Measurements from ENCODE around the gene PPFIBP1.

Gene PPFIBP1

GRCh38 chr12:27673101-27673718, 149.2 kb downstream of the PPFIBP1 start:
- DNase-seq: no peak

- DNase-seq: no peak
Measured at GRCh38 chr12:27674989-27675388, 151.0 kb downstream of the PPFIBP1 start.

- DNase-seq: no peak
Measured at GRCh38 chr12:27680619-27681018, 156.6 kb downstream of the PPFIBP1 start.

- DNase-seq: no peak
Measured at GRCh38 chr12:27682534-27682933, 158.5 kb downstream of the PPFIBP1 start.

GRCh38 chr12:27685274-27685673, 161.3 kb downstream of the PPFIBP1 start:
- DNase-seq: no peak

GRCh38 chr12:27686147-27686546, 162.1 kb downstream of the PPFIBP1 start:
- DNase-seq: no peak

GRCh38 chr12:27688671-27689070, 164.7 kb downstream of the PPFIBP1 start:
- no peak for DNase-seq

GRCh38 chr12:27689558-27690180, 165.7 kb downstream of the PPFIBP1 start:
- no peak for DNase-seq

- no peak for DNase-seq
Measured at GRCh38 chr12:27693403-27693802, 169.4 kb downstream of the PPFIBP1 start.

GRCh38 chr12:27695556-27696292, 171.7 kb downstream of the PPFIBP1 start:
- no peak for DNase-seq

GRCh38 chr12:27696293-27696652, 172.3 kb downstream of the PPFIBP1 start, which contains the start of gene REP15:
Gene REP15 (plus strand): TSS chr12:27696447. CDS start chr12:27696563, 116 bp downstream.
- no peak for DNase-seq

- no peak for DNase-seq
Measured at GRCh38 chr12:27696864-27697564, 173.0 kb downstream of the PPFIBP1 start.

- DNase-seq: peak; percentile 69 to 82
Measured at GRCh38 chr12:27703720-27704452, 179.9 kb downstream of the PPFIBP1 start.

- DNase-seq: no peak
Measured at GRCh38 chr12:27705263-27705662, 181.3 kb downstream of the PPFIBP1 start.

- DNase-seq: no peak
Measured at GRCh38 chr12:27707216-27707615, 183.2 kb downstream of the PPFIBP1 start.

GRCh38 chr12:27709212-27709931, 185.4 kb downstream of the PPFIBP1 start:
- DNase-seq: no peak

GRCh38 chr12:27709932-27710591, 186.1 kb downstream of the PPFIBP1 start:
- peak in 1 of 2 experiments; percentile 7 for DNase-seq

GRCh38 chr12:27710592-27711316, 186.7 kb downstream of the PPFIBP1 start, which contains the start of gene MRPS35:
Gene MRPS35 (plus strand): TSS chr12:27710832. CDS start chr12:27710844, 12 bp downstream.
- DNase-seq: peak; percentile 90 to 92

- DNase-seq: peak; percentile 16 to 20
Measured at GRCh38 chr12:27711317-27711682, 187.3 kb downstream of the PPFIBP1 start.

- no peak for DNase-seq
Measured at GRCh38 chr12:27711967-27712366, 188.0 kb downstream of the PPFIBP1 start.

GRCh38 chr12:27723212-27723611, 199.2 kb downstream of the PPFIBP1 start:
- DNase-seq: no peak
